GM23338 (cell line): ENCODE measurements around the gene EPHB2. TPM values are rescaled to one million over a fixed set of nuclear protein-coding genes. Genes with fewer than 3 reads are reported as not detected.

Experiments used
- ATAC-seq: fragments of 200-7000 bp; cut with Tn5 transposase; 3 replicates; pipeline ENCODE4 v1.9.1; 2020
- DNase-seq: peaks from one replicate; pipeline ENCODE4 v3.0.0-alpha.2; 2015; ENCODE audit warnings: low spot score
- H2AFZ ChIP-seq: fragments of 200-600 bp; sonication (generic); 2 replicates; pipeline ENCODE4 v1.8.0; 2016; ENCODE audit warnings: antibody characterized with exemption, mild to moderate bottlenecking, moderate library complexity
- H3F3A ChIP-seq: fragments of 200-600 bp; sonication (generic); replicated peaks from 2 replicates; pipeline ENCODE4 v1.8.0; 2017; ENCODE audit warnings: antibody characterized with exemption, mixed run types, low read depth
- H3K27ac ChIP-seq: fragments of 200-600 bp; sonication (generic); 2 replicates; pipeline ENCODE4 v1.6.1; 2016; ENCODE audit warnings: low read depth
- H3K27me3 ChIP-seq: fragments of 200-600 bp; sonication (generic); 2 replicates; pipeline ENCODE4 v1.8.0; 2016; ENCODE audit warnings: mild to moderate bottlenecking, mixed run types, moderate library complexity; ENCODE audit not compliant: insufficient read depth
- H3K36me3 ChIP-seq: fragments of 200-600 bp; sonication (generic); 2 replicates; pipeline ENCODE4 v1.8.0; 2016; ENCODE audit warnings: mild to moderate bottlenecking; ENCODE audit not compliant: insufficient read depth
- H3K4me1 ChIP-seq: fragments of 200-600 bp; sonication (generic); 2 replicates; pipeline ENCODE4 v1.8.0; 2016; ENCODE audit warnings: mild to moderate bottlenecking, moderate library complexity; ENCODE audit not compliant: insufficient read depth
- H3K4me2 ChIP-seq: fragments of 200-600 bp; sonication (generic); 2 replicates; pipeline ENCODE4 v1.7.1; 2017; ENCODE audit warnings: mixed run types
- H3K4me3 ChIP-seq: fragments of 200-600 bp; sonication (generic); 2 replicates; pipeline ENCODE4 v1.6.1; 2016; ENCODE audit warnings: mixed run types
- H3K79me2 ChIP-seq: fragments of 200-600 bp; sonication (generic); replicated peaks from 2 replicates; pipeline ENCODE4 v1.8.0; 2017; ENCODE audit warnings: mild to moderate bottlenecking; ENCODE audit not compliant: insufficient read depth
- H3K9me2 ChIP-seq: fragments of 200-600 bp; sonication (generic); 2 replicates; pipeline ENCODE4 v1.8.0; 2017; ENCODE audit not compliant: insufficient read depth
- H4K20me1 ChIP-seq: fragments of 200-600 bp; sonication (generic); replicated peaks from 2 replicates; pipeline ENCODE4 v1.8.0; 2017; ENCODE audit warnings: mild to moderate bottlenecking; ENCODE audit not compliant: insufficient read depth
- H3K27ac Mint-ChIP-seq: 2 replicates; pipeline ENCODE4 v1.8.0; 2020; ENCODE audit warnings: inconsistent platforms, mild to moderate bottlenecking, moderate library complexity, mixed read lengths
- H3K27me3 Mint-ChIP-seq: 3 replicates; pipeline ENCODE4 v1.8.0; 2022; ENCODE audit warnings: low read depth, mild to moderate bottlenecking, moderate library complexity, mixed read lengths, inconsistent platforms; ENCODE audit not compliant: insufficient read depth, poor library complexity
- H3K36me3 Mint-ChIP-seq: 3 replicates; pipeline ENCODE4 v1.8.0; 2021; ENCODE audit warnings: low read depth, mild to moderate bottlenecking, inconsistent platforms, moderate library complexity, mixed read lengths
- H3K4me1 Mint-ChIP-seq: 3 replicates; pipeline ENCODE4 v1.8.0; 2020; ENCODE audit warnings: mild to moderate bottlenecking, inconsistent platforms, mixed read lengths
- H3K4me3 Mint-ChIP-seq: 3 replicates; pipeline ENCODE4 v1.8.0; 2021; ENCODE audit warnings: moderate library complexity, mild to moderate bottlenecking, inconsistent platforms, mixed read lengths
- H3K9me3 Mint-ChIP-seq: 3 replicates; pipeline ENCODE4 v1.8.0; 2020; ENCODE audit warnings: moderate library complexity, mild to moderate bottlenecking, inconsistent platforms, mixed read lengths
- EZH2 ChIP-seq: fragments of 200-600 bp; sonication (generic); IDR thresholded peaks from one replicate; pipeline ENCODE4 v1.8.0; 2017; ENCODE audit warnings: antibody characterized with exemption, mild to moderate bottlenecking, low read depth; ENCODE audit not compliant: unreplicated experiment
- EZH2phosphoT487 ChIP-seq: fragments of 200-600 bp; sonication (generic); IDR thresholded peaks from one replicate; pipeline ENCODE4 v1.8.1; 2018; ENCODE audit warnings: antibody characterized with exemption; ENCODE audit not compliant: unreplicated experiment
- JUNB ChIP-seq: IDR thresholded peaks from one replicate; pipeline ENCODE4 v1.6.1; 2016; ENCODE audit warnings: antibody characterized with exemption; ENCODE audit not compliant: unreplicated experiment
- POLR2AphosphoS5 ChIP-seq: IDR thresholded peaks from 2 replicates; pipeline ENCODE4 v1.6.1; 2016; ENCODE audit warnings: antibody characterized with exemption, low read depth
- STAT1 ChIP-seq: IDR thresholded peaks from one replicate; pipeline ENCODE4 v1.6.1; 2016; ENCODE audit warnings: antibody characterized with exemption; ENCODE audit not compliant: unreplicated experiment
- ZNF114 ChIP-seq: fragments of 250-450 bp; sonication (Bioruptor Pico); IDR thresholded peaks from 2 replicates; pipeline ENCODE4 v1.5.0; 2020; ENCODE audit warnings: mild to moderate bottlenecking, moderate library complexity
- ZNF331 ChIP-seq: fragments of 250-450 bp; sonication (Bioruptor Pico); IDR thresholded peaks from 2 replicates; pipeline ENCODE4 v1.5.0; 2020; ENCODE audit warnings: low read depth, mild to moderate bottlenecking, moderate library complexity
- polyA plus RNA-seq: library from polyadenylated mRNA; unstranded; fragments of >200 nt; fragmentation: Nextera tagmentation; extraction: Ambion mirVana; gene quantifications from 2 replicates; pipeline ENCODE4 v1.2.1, GENCODE V29; 2016
- total RNA-seq: library from RNA; depleted of rRNA; stranded (reverse); fragments of >200 nt; shearing (Covaris generic); gene quantifications from 2 replicates; pipeline ENCODE4 v1.2.3, GENCODE V29; 2014
- TF ChIP-seq, protein P1 (sequence below): fragments of 250-450 bp; sonication (Bioruptor Pico); IDR thresholded peaks from 2 replicates; pipeline ENCODE4 v1.5.0; 2020; ENCODE audit warnings: mild to moderate bottlenecking, moderate library complexity

The EPHB2 gene
- total and polyA plus RNA-seq, 2 experiments from 2014 or later = 4.1 to 20.1 TPM

DNA sequence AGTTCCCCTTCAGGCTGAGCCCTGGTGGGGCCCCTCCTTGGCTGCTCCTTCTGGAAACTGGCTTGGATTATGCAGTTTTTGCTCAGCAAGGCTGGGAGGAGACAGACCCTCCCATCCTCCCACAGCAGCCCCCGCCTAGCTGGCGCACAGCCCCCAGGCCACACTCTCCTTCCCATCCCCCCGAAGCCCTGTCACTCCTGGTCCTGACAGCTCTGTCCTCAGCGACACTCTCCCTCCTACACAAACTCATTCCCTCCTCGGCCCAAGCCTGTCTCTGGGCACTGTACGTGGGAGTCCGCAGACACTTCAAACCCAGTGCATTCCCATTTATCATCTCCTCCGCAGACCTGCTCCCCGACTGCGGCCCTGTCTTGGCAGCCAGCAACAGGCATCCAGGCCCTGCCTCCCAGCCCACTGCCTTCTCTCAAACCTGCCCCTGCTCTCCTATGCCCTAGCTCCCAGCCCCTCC lies 25.0 kb upstream of the EPHB2 start:
- Histone ChIP-seq H3K4me3 (no peak overlapping the region), H2AFZ (0 out of 2 replicates have a peak overlapping the region, but pooled peaks have one; percentile 23), H3K27me3 (no peaks in the 10 kb centered on the region), H4K20me1 (no peaks in the 10 kb centered on the region), H3K27ac (no peak overlapping the region), H3K79me2 (no peaks in the 10 kb centered on the region), H3F3A (no peaks in the 10 kb centered on the region), H3K4me1 (no peaks in the 10 kb centered on the region), H3K36me3 (no peaks in the 10 kb centered on the region), H3K4me2 (no peak overlapping the region), H3K9me2 (no peaks in the 10 kb centered on the region)
- TF ChIP-seq STAT1 = no peak
- TF ChIP-seq POLR2AphosphoS5 = no peak
- TF ChIP-seq ZNF331 (CRISPR knock-in tag) = no peak
- TF ChIP-seq ZNF114 (CRISPR knock-in tag) = no peak
- TF ChIP-seq EZH2 = no peak
- TF ChIP-seq EZH2phosphoT487 = no peak
- TF ChIP-seq, protein P1, sequence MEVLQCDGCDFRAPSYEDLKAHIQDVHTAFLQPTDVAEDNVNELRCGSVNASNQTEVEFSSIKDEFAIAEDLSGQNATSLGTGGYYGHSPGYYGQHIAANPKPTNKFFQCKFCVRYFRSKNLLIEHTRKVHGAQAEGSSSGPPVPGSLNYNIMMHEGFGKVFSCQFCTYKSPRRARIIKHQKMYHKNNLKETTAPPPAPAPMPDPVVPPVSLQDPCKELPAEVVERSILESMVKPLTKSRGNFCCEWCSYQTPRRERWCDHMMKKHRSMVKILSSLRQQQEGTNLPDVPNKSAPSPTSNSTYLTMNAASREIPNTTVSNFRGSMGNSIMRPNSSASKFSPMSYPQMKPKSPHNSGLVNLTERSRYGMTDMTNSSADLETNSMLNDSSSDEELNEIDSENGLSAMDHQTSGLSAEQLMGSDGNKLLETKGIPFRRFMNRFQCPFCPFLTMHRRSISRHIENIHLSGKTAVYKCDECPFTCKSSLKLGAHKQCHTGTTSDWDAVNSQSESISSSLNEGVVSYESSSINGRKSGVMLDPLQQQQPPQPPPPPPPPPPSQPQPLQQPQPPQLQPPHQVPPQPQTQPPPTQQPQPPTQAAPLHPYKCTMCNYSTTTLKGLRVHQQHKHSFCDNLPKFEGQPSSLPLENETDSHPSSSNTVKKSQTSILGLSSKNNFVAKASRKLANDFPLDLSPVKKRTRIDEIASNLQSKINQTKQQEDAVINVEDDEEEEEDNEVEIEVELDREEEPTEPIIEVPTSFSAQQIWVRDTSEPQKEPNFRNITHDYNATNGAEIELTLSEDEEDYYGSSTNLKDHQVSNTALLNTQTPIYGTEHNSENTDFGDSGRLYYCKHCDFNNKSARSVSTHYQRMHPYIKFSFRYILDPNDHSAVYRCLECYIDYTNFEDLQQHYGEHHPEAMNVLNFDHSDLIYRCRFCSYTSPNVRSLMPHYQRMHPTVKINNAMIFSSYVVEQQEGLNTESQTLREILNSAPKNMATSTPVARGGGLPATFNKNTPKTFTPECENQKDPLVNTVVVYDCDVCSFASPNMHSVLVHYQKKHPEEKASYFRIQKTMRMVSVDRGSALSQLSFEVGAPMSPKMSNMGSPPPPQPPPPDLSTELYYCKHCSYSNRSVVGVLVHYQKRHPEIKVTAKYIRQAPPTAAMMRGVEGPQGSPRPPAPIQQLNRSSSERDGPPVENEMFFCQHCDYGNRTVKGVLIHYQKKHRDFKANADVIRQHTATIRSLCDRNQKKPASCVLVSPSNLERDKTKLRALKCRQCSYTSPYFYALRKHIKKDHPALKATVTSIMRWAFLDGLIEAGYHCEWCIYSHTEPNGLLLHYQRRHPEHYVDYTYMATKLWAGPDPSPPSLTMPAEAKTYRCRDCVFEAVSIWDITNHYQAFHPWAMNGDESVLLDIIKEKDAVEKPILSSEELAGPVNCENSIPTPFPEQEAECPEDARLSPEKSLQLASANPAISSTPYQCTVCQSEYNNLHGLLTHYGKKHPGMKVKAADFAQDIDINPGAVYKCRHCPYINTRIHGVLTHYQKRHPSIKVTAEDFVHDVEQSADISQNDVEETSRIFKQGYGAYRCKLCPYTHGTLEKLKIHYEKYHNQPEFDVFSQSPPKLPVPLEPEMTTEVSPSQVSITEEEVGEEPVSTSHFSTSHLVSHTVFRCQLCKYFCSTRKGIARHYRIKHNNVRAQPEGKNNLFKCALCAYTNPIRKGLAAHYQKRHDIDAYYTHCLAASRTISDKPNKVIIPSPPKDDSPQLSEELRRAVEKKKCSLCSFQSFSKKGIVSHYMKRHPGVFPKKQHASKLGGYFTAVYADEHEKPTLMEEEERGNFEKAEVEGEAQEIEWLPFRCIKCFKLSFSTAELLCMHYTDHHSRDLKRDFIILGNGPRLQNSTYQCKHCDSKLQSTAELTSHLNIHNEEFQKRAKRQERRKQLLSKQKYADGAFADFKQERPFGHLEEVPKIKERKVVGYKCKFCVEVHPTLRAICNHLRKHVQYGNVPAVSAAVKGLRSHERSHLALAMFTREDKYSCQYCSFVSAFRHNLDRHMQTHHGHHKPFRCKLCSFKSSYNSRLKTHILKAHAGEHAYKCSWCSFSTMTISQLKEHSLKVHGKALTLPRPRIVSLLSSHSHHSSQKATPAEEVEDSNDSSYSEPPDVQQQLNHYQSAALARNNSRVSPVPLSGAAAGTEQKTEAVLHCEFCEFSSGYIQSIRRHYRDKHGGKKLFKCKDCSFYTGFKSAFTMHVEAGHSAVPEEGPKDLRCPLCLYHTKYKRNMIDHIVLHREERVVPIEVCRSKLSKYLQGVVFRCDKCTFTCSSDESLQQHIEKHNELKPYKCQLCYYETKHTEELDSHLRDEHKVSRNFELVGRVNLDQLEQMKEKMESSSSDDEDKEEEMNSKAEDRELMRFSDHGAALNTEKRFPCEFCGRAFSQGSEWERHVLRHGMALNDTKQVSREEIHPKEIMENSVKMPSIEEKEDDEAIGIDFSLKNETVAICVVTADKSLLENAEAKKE (CRISPR knock-in tag) = no peak
- TF ChIP-seq JUNB = no peak
- DNase-seq = no peak
- no peaks in the 10 kb centered on the region for H3K36me3 Mint-ChIP-seq
- H3K27me3 Mint-ChIP-seq = peaks cover 9% of the 10 kb centered on the region
- no peak overlapping the region for H3K27ac Mint-ChIP-seq
- H3K9me3 Mint-ChIP-seq = no peaks in the 10 kb centered on the region
- no peak overlapping the region for H3K4me3 Mint-ChIP-seq
- peak; percentile 64 for ATAC-seq
- H3K4me1 Mint-ChIP-seq = peaks cover 7% of the 10 kb centered on the region
